SK-N-SH (cell line): ENCODE results near the gene ZNF407. TPM values are rescaled to one million over a fixed set of nuclear protein-coding genes. Genes with fewer than 3 reads are reported as not detected.
A peak's percentile ranks its signal among the peaks of the same experiment; 100 is the strongest.

Source experiments
- CTCF ChIA-PET: fragments of 300-600, 350-600 bp; formaldehyde crosslinking; extraction: SDS; loops from one replicate; lab custom pipeline; 2021; lab: Yijun Ruan, JAX
- POLR2A ChIA-PET: fragments of 350-600 bp; sonication (Branson Sonifier 250); formaldehyde crosslinking; extraction: SDS; loops from one replicate; lab custom pipeline; 2020; ENCODE audit warnings: antibody characterized with exemption, inconsistent platforms; lab: Yijun Ruan, JAX
- DNase-seq: peaks from one replicate; pipeline ENCODE4 v3.0.0; 2012
- H2AFZ ChIP-seq: fragments of 200-600 bp; sonication (generic); 2 replicates; pipeline ENCODE4 v1.8.1; 2016; ENCODE audit warnings: antibody characterized with exemption, mild to moderate bottlenecking, low read depth
- H3F3A ChIP-seq: fragments of 200-600 bp; sonication (generic); replicated peaks from 2 replicates; pipeline ENCODE3; 2016; ENCODE audit warnings: antibody characterized with exemption, mild to moderate bottlenecking; ENCODE audit not compliant: insufficient read depth
- H3K27ac ChIP-seq, 2 experiments: fragments of 200-500 bp in 1 of 2; fragments of 200-600 bp in 1 of 2; sonication (Bioruptor generic) in 1 of 2; sonication (generic), shearing (Covaris generic) in 1 of 2; 2 replicates each; pipeline versions ENCODE4 v1.5.1 to v1.6.1; 2014 to 2016; ENCODE audit warnings: low read depth in 2 of 2, inconsistent platforms in 1 of 2, low read length in 1 of 2, mild to moderate bottlenecking in 1 of 2, mixed read lengths in 1 of 2
- H3K27me3 ChIP-seq: fragments of 200-600 bp; sonication (generic), shearing (Covaris generic); 2 replicates; pipeline ENCODE4 v1.6.1; 2016; ENCODE audit warnings: mixed run types; ENCODE audit not compliant: insufficient read depth
- H3K36me3 ChIP-seq, 2 experiments: fragments of 200-500 bp in 1 of 2; fragments of 200-600 bp in 1 of 2; sonication (Bioruptor generic) in 1 of 2; sonication (generic) in 1 of 2; replicated peaks in 1 of 2; 2 replicates each; pipeline versions ENCODE3 to v1.5.1; 2014 to 2016; ENCODE audit warnings: low read length in 1 of 2, mild to moderate bottlenecking in 1 of 2; ENCODE audit not compliant: insufficient read depth in 2 of 2, control insufficient read depth in 1 of 2
- H3K4me1 ChIP-seq, 2 experiments: fragments of 200-500 bp in 1 of 2; fragments of 200-600 bp in 1 of 2; sonication (Bioruptor generic) in 1 of 2; sonication (generic), shearing (Covaris generic) in 1 of 2; 2 replicates each; pipeline versions ENCODE4 v1.5.1 to v1.6.1; 2014 to 2016; ENCODE audit warnings: low read depth in 1 of 2, low read length in 1 of 2, mixed run types in 1 of 2; ENCODE audit not compliant: insufficient read depth in 2 of 2, control insufficient read depth in 1 of 2
- H3K4me2 ChIP-seq: fragments of 200-600 bp; sonication (generic), shearing (Covaris generic); 2 replicates; pipeline ENCODE4 v1.6.1; 2017; ENCODE audit warnings: mixed run types
- H3K4me3 ChIP-seq, 2 experiments: fragments of 200-500 bp in 1 of 2; fragments of 200-600 bp in 1 of 2; sonication (Bioruptor generic) in 1 of 2; sonication (generic), shearing (Covaris generic) in 1 of 2; 2 replicates each; pipeline versions ENCODE4 v1.5.1 to v1.8.1; 2014 to 2016; ENCODE audit warnings: low read depth in 2 of 2, inconsistent platforms in 1 of 2, low read length in 1 of 2, mild to moderate bottlenecking in 1 of 2, mixed read lengths in 1 of 2, moderate library complexity in 1 of 2
- H3K79me2 ChIP-seq: fragments of 200-600 bp; sonication (generic); 2 replicates; pipeline ENCODE4 v1.8.1; 2017; ENCODE audit warnings: mild to moderate bottlenecking; ENCODE audit not compliant: insufficient read depth
- H3K9ac ChIP-seq: fragments of 200-600 bp; sonication (generic); 2 replicates; pipeline ENCODE4 v1.6.1; 2017; ENCODE audit warnings: mixed run types
- H3K9me2 ChIP-seq: fragments of 200-600 bp; sonication (generic); 2 replicates; pipeline ENCODE4 v1.6.1; 2017; ENCODE audit warnings: mixed run types
- H3K9me3 ChIP-seq: fragments of 200-600 bp; sonication (generic); 2 replicates; pipeline ENCODE4 v1.6.1; 2017; ENCODE audit warnings: mixed run types, mild to moderate bottlenecking, moderate library complexity
- H4K20me1 ChIP-seq: fragments of 200-600 bp; sonication (generic); 2 replicates; pipeline ENCODE4 v1.6.1; 2017; ENCODE audit warnings: mild to moderate bottlenecking, mixed run types; ENCODE audit not compliant: insufficient read depth
- EP300 ChIP-seq, 2 experiments: IDR thresholded peaks; 2 replicates each; pipeline versions ENCODE4 v1.4.0 to v1.6.1; 2012; ENCODE audit warnings: borderline replicate concordance in 1 of 2, low read depth in 1 of 2, low read length in 1 of 2
- EZH2phosphoT487 ChIP-seq: fragments of 200-600 bp; sonication (generic); IDR thresholded peaks from 2 replicates; pipeline ENCODE4 v1.6.1; 2017; ENCODE audit warnings: low read depth, mixed run types, mild to moderate bottlenecking, antibody characterized with exemption, moderate library complexity, borderline replicate concordance
- FOSL2 ChIP-seq: IDR thresholded peaks from 2 replicates; pipeline ENCODE4 v1.4.0; 2012; ENCODE audit warnings: low read depth, mild to moderate bottlenecking, moderate library complexity, borderline replicate concordance
- FOXM1 ChIP-seq: IDR thresholded peaks from 2 replicates; pipeline ENCODE4 v1.4.0; 2012; ENCODE audit warnings: low read depth, mild to moderate bottlenecking
- GATA2 ChIP-seq: sonication (generic); formaldehyde crosslinking; IDR thresholded peaks from 2 replicates; pipeline ENCODE4 v1.5.0; 2020; ENCODE audit warnings: mild to moderate bottlenecking, missing genetic modification reagents
- IRF3 ChIP-seq: fragments of 150-350 bp; IDR thresholded peaks from 2 replicates; pipeline ENCODE4 v1.6.1; 2016; ENCODE audit warnings: mild to moderate bottlenecking, low read depth, low read length
- JUND ChIP-seq: IDR thresholded peaks from 2 replicates; pipeline ENCODE4 v1.4.0; 2012
- MAX ChIP-seq: IDR thresholded peaks from 2 replicates; pipeline ENCODE4 v1.4.0; 2012; ENCODE audit warnings: low read depth
- MEF2A ChIP-seq: IDR thresholded peaks from 2 replicates; pipeline ENCODE4 v1.4.0; 2012; ENCODE audit warnings: low read depth, borderline replicate concordance
- MXI1 ChIP-seq: IDR thresholded peaks from 2 replicates; pipeline ENCODE4 v1.6.1; 2012; ENCODE audit warnings: mild to moderate bottlenecking, low read depth, low read length, improper control_type of control experiment
- NRF1 ChIP-seq: IDR thresholded peaks from 2 replicates; pipeline ENCODE4 v1.6.1; 2012; ENCODE audit warnings: low read depth, mild to moderate bottlenecking, low read length
- POLR2AphosphoS5 ChIP-seq: IDR thresholded peaks from 2 replicates; pipeline ENCODE4 v1.6.1; 2012; ENCODE audit warnings: low read depth, low read length
- RAD21 ChIP-seq: IDR thresholded peaks from 2 replicates; pipeline ENCODE4 v1.6.1; 2012; ENCODE audit warnings: mild to moderate bottlenecking, low read length
- RCOR1 ChIP-seq: fragments of 150-350 bp; IDR thresholded peaks from 2 replicates; pipeline ENCODE4 v1.6.1; 2017; ENCODE audit warnings: antibody characterized with exemption, low read length
- REST ChIP-seq: IDR thresholded peaks from 2 replicates; pipeline ENCODE4 v1.6.1; 2012; ENCODE audit warnings: mild to moderate bottlenecking, low read depth, low read length, moderate library complexity
- SIN3A ChIP-seq: IDR thresholded peaks from 2 replicates; pipeline ENCODE4 v1.6.1; 2012; ENCODE audit warnings: low read depth, mild to moderate bottlenecking, low read length, moderate library complexity, borderline replicate concordance
- TCF12 ChIP-seq: IDR thresholded peaks from 2 replicates; pipeline ENCODE4 v1.4.0; 2012
- TEAD4 ChIP-seq: IDR thresholded peaks from 2 replicates; pipeline ENCODE4 v1.4.0; 2012; ENCODE audit warnings: mild to moderate bottlenecking, borderline replicate concordance; ENCODE audit not compliant: insufficient read depth
- ZBTB33 ChIP-seq: IDR thresholded peaks from 2 replicates; pipeline ENCODE4 v1.4.0; 2012; ENCODE audit warnings: low read depth, borderline replicate concordance
- WGBS: methylation state at CpG from one replicate; pipeline ENCODE4 v1.1.6; 2017; ENCODE audit warnings: low lambda C conversion rate; 5-methylcytosine and 5-hydroxymethylcytosine counted together
- polyA plus RNA-seq, 3 experiments: library from polyadenylated mRNA; depleted of rRNA; stranded (reverse); fragments of >200 nt; gene quantifications; 2 replicates each; pipeline ENCODE4 v1.2.3, GENCODE V29; 2012
- TF ChIP-seq, protein P1 (sequence below): IDR thresholded peaks from 2 replicates; pipeline ENCODE4 v1.4.0; 2012; ENCODE audit warnings: low read depth, borderline replicate concordance

The ZNF407 gene
- polyA plus RNA-seq, 1 of the 3 experiments (the other 2 are of a cell fraction): 2.6 TPM

DNA sequence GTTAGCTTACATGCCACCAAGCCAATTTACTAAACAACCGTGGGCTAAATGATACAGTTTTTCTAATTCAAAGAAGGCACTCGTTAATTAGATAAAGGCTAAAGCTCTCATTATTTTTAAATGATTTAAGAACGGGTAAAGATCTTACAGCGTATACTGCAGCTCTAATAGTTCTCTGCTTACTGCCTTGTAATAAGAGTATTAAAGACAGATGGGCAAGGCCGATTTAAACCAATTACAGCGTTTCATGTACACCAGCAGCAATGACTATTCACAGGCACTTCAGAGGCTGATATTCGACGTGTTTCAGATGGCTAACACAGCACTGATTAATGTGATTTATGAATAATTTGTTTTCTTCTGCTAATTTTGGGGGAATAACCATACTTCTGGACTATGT, 259.3 kb downstream of the ZNF407 start:
- H4K20me1 ChIP-seq: no peaks in the 10 kb centered on the region
- H3K36me3 ChIP-seq: no peaks in the 10 kb centered on the region
- no peak overlapping the region; a peak in 1 of 4 replicates for H3K4me3 ChIP-seq
- no peak overlapping the region for H3K9ac ChIP-seq
- 45% methylated on average over 8 of the region's 8 CpGs for WGBS
- H3K27ac ChIP-seq: peak overlapping the region in 1 of 2 experiments; percentile 22; a peak in 1 of 4 replicates
- H3F3A ChIP-seq: no peaks in the 10 kb centered on the region
- POLR2A ChIA-PET: no interaction called here
- no peak overlapping the region for H3K4me2 ChIP-seq
- peak; percentile 54 for DNase-seq
- TF ChIP-seq TCF12: no peak
- no peak for TF ChIP-seq REST
- peak in 1 of 2 experiments; percentile 66; a peak in 2 of 4 replicates for TF ChIP-seq EP300 (IDR thresholded peaks at IDR 0.05; ENCODE audit: borderline replicate concordance in 1 of 2, low read depth in 1 of 2, low read length in 1 of 2)
- TF ChIP-seq IRF3: no peak
- TF ChIP-seq RCOR1: peak; percentile 70
- no peak for TF ChIP-seq FOSL2
- 0 out of 2 replicates have a peak, but pooled peaks have one; percentile 18 for TF ChIP-seq RAD21
- TF ChIP-seq MEF2A: no peak
- TF ChIP-seq MXI1: no peak
- TF ChIP-seq FOXM1: no peak
- peak; percentile 61 for TF ChIP-seq GATA2 (CRISPR knock-in tag)
- peaks cover 4 to 12% of the 10 kb centered on the region in 2 experiments; a peak in 3 of 4 replicates for H3K4me1 ChIP-seq
- no peaks in the 10 kb centered on the region for H3K27me3 ChIP-seq
- no peaks in the 10 kb centered on the region for H3K79me2 ChIP-seq
- CTCF ChIA-PET: interaction anchor here (0.9 to 1.3 kb wide), 3 partner anchors 9 to 21 kb away, joined by 3 to 4 read pairs (median 3); no protein-coding TSS in a partner anchor
- H3K9me2 ChIP-seq: no peaks in the 10 kb centered on the region
- H2AFZ ChIP-seq: no peak overlapping the region
- no peaks in the 10 kb centered on the region for H3K9me3 ChIP-seq

DNA sequence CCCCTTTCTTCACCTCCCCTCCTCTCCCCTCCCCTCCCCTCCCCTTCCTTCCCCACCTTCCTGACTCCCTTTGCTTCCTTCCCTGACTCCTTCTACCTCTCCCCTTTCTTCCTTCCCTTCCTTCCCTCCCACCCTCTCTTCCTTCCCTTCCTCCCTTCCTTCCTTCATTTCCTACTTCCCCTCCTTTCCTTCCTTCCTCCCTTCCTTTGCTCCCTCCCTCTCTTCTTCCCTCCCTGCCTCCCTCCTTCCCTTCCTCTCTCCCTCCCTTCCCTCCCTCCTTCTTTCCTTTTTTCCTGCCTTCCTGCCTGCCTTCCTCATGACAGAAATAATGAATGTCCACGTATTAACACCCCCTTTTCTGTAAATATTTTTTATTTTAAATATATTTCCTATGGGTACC, 260.2 kb downstream of the ZNF407 start:
- ChIA-PET CTCF (interaction anchor here (0.9 kb wide), 1 partner anchor 9 kb away, joined by 3 read pairs; no protein-coding TSS in a partner anchor), POLR2A (no interaction called here)
- H3K4me1 ChIP-seq: peaks cover 4 to 14% of the 10 kb centered on the region in 2 experiments; a peak in 3 of 4 replicates
- no peaks in the 10 kb centered on the region for H3K9me2 ChIP-seq
- no peaks in the 10 kb centered on the region for H3K79me2 ChIP-seq
- no peaks in the 10 kb centered on the region for H3K27me3 ChIP-seq
- H3K4me2 ChIP-seq: no peak overlapping the region
- H3K9me3 ChIP-seq: no peaks in the 10 kb centered on the region
- no peaks in the 10 kb centered on the region for H4K20me1 ChIP-seq
- DNase-seq: no peak
- no peak overlapping the region for H3K9ac ChIP-seq
- H3K4me3 ChIP-seq: no peak overlapping the region
- no peaks in the 10 kb centered on the region for H3K36me3 ChIP-seq
- 92% methylated on average over 1 of the region's 1 CpG for WGBS
- no peak overlapping the region for H2AFZ ChIP-seq
- H3K27ac ChIP-seq: no peak overlapping the region
- no peaks in the 10 kb centered on the region for H3F3A ChIP-seq
- TF ChIP-seq EZH2phosphoT487 (no peak), MEF2A (no peak), MAX (no peak), SIN3A (no peak), FOXM1 (no peak), POLR2AphosphoS5 (no peak), FOSL2 (no peak), GATA2 (CRISPR knock-in tag) (no peak), ZBTB33 (no peak), TEAD4 (no peak), JUND (no peak), NRF1 (no peak)
- TF ChIP-seq, protein P1, sequence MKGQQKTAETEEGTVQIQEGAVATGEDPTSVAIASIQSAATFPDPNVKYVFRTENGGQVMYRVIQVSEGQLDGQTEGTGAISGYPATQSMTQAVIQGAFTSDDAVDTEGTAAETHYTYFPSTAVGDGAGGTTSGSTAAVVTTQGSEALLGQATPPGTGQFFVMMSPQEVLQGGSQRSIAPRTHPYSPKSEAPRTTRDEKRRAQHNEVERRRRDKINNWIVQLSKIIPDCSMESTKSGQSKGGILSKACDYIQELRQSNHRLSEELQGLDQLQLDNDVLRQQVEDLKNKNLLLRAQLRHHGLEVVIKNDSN: no peak
